Upper lobe of left lung (tissue), 6 donors: ENCODE data around the gene HEATR5B. TPM values are rescaled to one million over a fixed set of nuclear protein-coding genes. Genes with fewer than 3 reads are reported as not detected.

Source experiments
- ATAC-seq, 2 donors: fragments of 200-7000 bp; cut with Tn5 transposase; one replicate each; pipeline ENCODE4 v1.9.1; 2022; ENCODE audit warnings: mild to moderate bottlenecking in 2 of 2, moderate library complexity in 2 of 2; ENCODE audit not compliant: low FRiP score in 2 of 2
- DNase-seq, 2 donors: peaks; one replicate each; pipeline ENCODE4 v3.0.0-alpha.2; 2019 to 2020
- H3K27ac ChIP-seq, 4 donors: fragments of 200-600 bp; sonication (generic); one replicate each; pipeline ENCODE4 v1.5.1; 2016 to 2019
- H3K27me3 ChIP-seq, 4 donors: fragments of 200-600 bp; sonication (generic); one replicate each; pipeline ENCODE4 v1.5.1; 2017 to 2019
- H3K36me3 ChIP-seq, 4 donors: fragments of 200-600 bp; sonication (generic); one replicate each; pipeline ENCODE4 v1.5.1; 2016 to 2019
- H3K4me1 ChIP-seq, 4 donors: fragments of 200-600 bp; sonication (generic); one replicate each; pipeline ENCODE4 v1.5.1; 2018 to 2019
- H3K4me3 ChIP-seq, 4 donors: fragments of 200-600 bp; sonication (generic); one replicate each; pipeline ENCODE4 v1.5.1; 2017 to 2019; ENCODE audit warnings: mild to moderate bottlenecking in 2 of 4, moderate library complexity in 1 of 4
- H3K9me3 ChIP-seq, 4 donors: fragments of 200-600 bp; sonication (generic); one replicate each; pipeline ENCODE4 v1.5.1; 2018 to 2019
- CTCF ChIP-seq, 6 experiments: fragments of 450-650 bp in 4 of 6; fragments of 200-600 bp in 2 of 6; sonication (generic) in 2 of 6; IDR thresholded peaks; one replicate each; pipeline ENCODE4 v1.5.1; 2016 to 2019; ENCODE audit warnings: antibody characterized with exemption in 6 of 6
- EP300 ChIP-seq, 4 donors: sonication (generic); formaldehyde crosslinking; IDR thresholded peaks; one replicate each; pipeline ENCODE4 v1.5.1; 2017; ENCODE audit warnings: antibody characterized with exemption in 4 of 4, control low read depth in 2 of 4
- POLR2A ChIP-seq, 4 donors: fragments of 450-650 bp; IDR thresholded peaks; one replicate each; pipeline ENCODE4 v1.5.1; 2016 to 2017; ENCODE audit warnings: antibody characterized with exemption in 4 of 4, mild to moderate bottlenecking in 2 of 4
- POLR2AphosphoS5 ChIP-seq, 2 donors: sonication (generic); formaldehyde crosslinking; IDR thresholded peaks; one replicate each; pipeline ENCODE4 v1.5.1; 2017; ENCODE audit warnings: antibody characterized with exemption in 2 of 2
- WGBS, 2 donors: methylation state at CpG; one replicate each; pipeline ENCODE4 v1.1.5; 2017 to 2018; 5-methylcytosine and 5-hydroxymethylcytosine counted together
- total RNA-seq, 6 donors: library from RNA; depleted of rRNA in 4 of 6; stranded (reverse); fragments of >200 nt in 4 of 6; gene quantifications; one replicate each; pipeline versions ENCODE4 v1.1.0 to v1.2.1, GENCODE V29; 2016 to 2021
- donor health status: DM: no; HTN: no; CAD: no; lungs with moderate emphysema.
- donor health status: DM: no; HTN: yes; CAD: no; lungs with severe emphysema.

The HEATR5B gene
- total RNA-seq, 6 donors from 2014 or later: 24.3 to 52.4 (median 33.8) TPM

- no peak overlapping the region for H3K4me3 ChIP-seq
These were observed 33.4 kb upstream of the HEATR5B start for GRCh38 chr2:37117566-37117965.

GRCh38 chr2:37111958-37112357 lies 27.8 kb upstream of the HEATR5B start:
- H3K4me1 ChIP-seq: no peaks in the 10 kb centered on the region
- H3K4me3 ChIP-seq: no peak overlapping the region
- H3K9me3 ChIP-seq: no peaks in the 10 kb centered on the region
- WGBS, 2 donors: 57 to 63% methylated on average over 2 of the region's 2 CpGs
- H3K27ac ChIP-seq: no peak overlapping the region
- no peaks in the 10 kb centered on the region for H3K27me3 ChIP-seq
- TF ChIP-seq CTCF (IDR thresholded peaks at IDR 0.05) (no peak), POLR2AphosphoS5 (IDR thresholded peaks at IDR 0.05) (no peak), EP300 (IDR thresholded peaks at IDR 0.05) (no peak), POLR2A (IDR thresholded peaks at IDR 0.05) (no peak)
- H3K36me3 ChIP-seq: peaks cover 8 to 89% (median 38%) of the 10 kb centered on the region in 4 donors
- no peak for ATAC-seq
- no peak for DNase-seq

More at GRCh38 chr2:37117566-37117965, 33.4 kb upstream of the HEATR5B start:
- Histone ChIP-seq H3K27me3 (no peaks in the 10 kb centered on the region), H3K9me3 (no peaks in the 10 kb centered on the region), H3K4me1 (no peaks in the 10 kb centered on the region), H3K27ac (no peak overlapping the region), H3K36me3 (peaks cover 12 to 93% (median 38%) of the 10 kb centered on the region in 4 donors)
- DNase-seq (no peak), ATAC-seq (no peak)
- WGBS, 2 donors: 89 to 100% methylated on average over 1 of the region's 1 CpG
- TF ChIP-seq EP300 (IDR thresholded peaks at IDR 0.05): no peak
- no peak for TF ChIP-seq POLR2A (IDR thresholded peaks at IDR 0.05)
- no peak for TF ChIP-seq POLR2AphosphoS5 (IDR thresholded peaks at IDR 0.05)
- TF ChIP-seq CTCF (IDR thresholded peaks at IDR 0.05): no peak

- Histone ChIP-seq H3K27ac (no peak overlapping the region), H3K4me1 (no peaks in the 10 kb centered on the region), H3K27me3 (no peaks in the 10 kb centered on the region), H3K4me3 (no peak overlapping the region), H3K9me3 (no peaks in the 10 kb centered on the region), H3K36me3 (peaks cover 8 to 91% (median 38%) of the 10 kb centered on the region in 4 donors)
- WGBS, 2 donors: 93 to 95% methylated on average over 4 of the region's 4 CpGs
- ATAC-seq (no peak), DNase-seq (no peak)
- TF ChIP-seq EP300 (IDR thresholded peaks at IDR 0.05) (no peak), POLR2AphosphoS5 (IDR thresholded peaks at IDR 0.05) (no peak), CTCF (IDR thresholded peaks at IDR 0.05) (no peak), POLR2A (IDR thresholded peaks at IDR 0.05) (no peak)
These were observed 26.4 kb upstream of the HEATR5B start for GRCh38 chr2:37110306-37111212.

GRCh38 chr2:37109523-37109922 lies 25.4 kb upstream of the HEATR5B start:
- H3K9me3 ChIP-seq: no peaks in the 10 kb centered on the region
- TF ChIP-seq EP300 (IDR thresholded peaks at IDR 0.05) (no peak), CTCF (IDR thresholded peaks at IDR 0.05) (no peak), POLR2AphosphoS5 (IDR thresholded peaks at IDR 0.05) (no peak), POLR2A (IDR thresholded peaks at IDR 0.05) (no peak)
- WGBS, 2 donors: 96 to 98% methylated on average over 4 of the region's 4 CpGs
- H3K27me3 ChIP-seq: no peaks in the 10 kb centered on the region
- no peak overlapping the region for H3K27ac ChIP-seq
- peaks cover 5 to 91% (median 43%) of the 10 kb centered on the region in 4 donors for H3K36me3 ChIP-seq
- no peak overlapping the region for H3K4me3 ChIP-seq
- ATAC-seq (no peak), DNase-seq (no peak)
- H3K4me1 ChIP-seq: no peaks in the 10 kb centered on the region
